Lung (tissue), 12 donors: ENCODE data around the gene FEZ2. TPM values are rescaled to one million over a fixed set of nuclear protein-coding genes. Genes with fewer than 3 reads are reported as not detected.
A peak's percentile ranks its signal among the peaks of the same experiment; 100 is the strongest.

Experiments used
- ATAC-seq: fragments of 200-7000 bp; cut with Tn5 transposase; one replicate; pipeline ENCODE4 v1.9.1; 2020; ENCODE audit warnings: moderate number of reproducible peaks; ENCODE audit not compliant: insufficient read depth, low FRiP score
- DNase-seq, 3 donors: peaks; one replicate each; pipeline ENCODE4 v3.0.0-alpha.2; 2013 to 2017
- H3K27ac ChIP-seq, 2 donors: one replicate each; pipeline ENCODE4 v1.5.1; 2013; ENCODE audit warnings: mild to moderate bottlenecking in 2 of 2, moderate library complexity in 2 of 2, control low read depth in 1 of 2, inconsistent platforms in 1 of 2, low read depth in 1 of 2, low read length in 1 of 2
- H3K27me3 ChIP-seq, 3 donors: one replicate each; pipeline ENCODE4 v1.5.1; 2013; ENCODE audit warnings: low read length in 2 of 3; ENCODE audit not compliant: control insufficient read depth in 3 of 3, insufficient read depth in 3 of 3
- H3K36me3 ChIP-seq, 4 donors: one replicate each; pipeline ENCODE4 v1.5.1; 2013; ENCODE audit warnings: low read length in 4 of 4, mild to moderate bottlenecking in 1 of 4, moderate library complexity in 1 of 4; ENCODE audit not compliant: control insufficient read depth in 4 of 4, insufficient read depth in 4 of 4
- H3K4me1 ChIP-seq, 5 donors: one replicate each; pipeline ENCODE4 v1.5.1; 2013; ENCODE audit warnings: low read length in 5 of 5, mild to moderate bottlenecking in 2 of 5, moderate library complexity in 1 of 5; ENCODE audit not compliant: control insufficient read depth in 5 of 5, insufficient read depth in 5 of 5
- H3K4me3 ChIP-seq: one replicate; pipeline ENCODE4 v1.5.1; 2013; ENCODE audit warnings: mild to moderate bottlenecking, control low read depth, moderate library complexity
- H3K9ac ChIP-seq, 2 donors: one replicate each; pipeline ENCODE4 v1.5.1; 2013; ENCODE audit warnings: low read length in 2 of 2, control low read depth in 1 of 2; ENCODE audit not compliant: insufficient read depth in 1 of 2
- H3K9me3 ChIP-seq, 4 donors: one replicate each; pipeline ENCODE4 v1.5.1; 2013; ENCODE audit warnings: low read length in 3 of 4, mild to moderate bottlenecking in 1 of 4, moderate library complexity in 1 of 4; ENCODE audit not compliant: control insufficient read depth in 4 of 4, insufficient read depth in 3 of 4
- CTCF ChIP-seq: IDR thresholded peaks from 2 replicates; pipeline ENCODE4 v1.5.1; 2012; ENCODE audit warnings: mild to moderate bottlenecking; ENCODE audit errors: control extremely low read depth, extremely low read depth
- WGBS, 2 donors: extraction: QIAGEN DNeasy Blood & Tissue Kit; methylation state at CpG; one replicate each; pipeline ENCODE4 v1.1.7; 2013; 5-methylcytosine and 5-hydroxymethylcytosine counted together
- polyA plus RNA-seq, 2 donors: library from polyadenylated mRNA; stranded (reverse); fragments of 200-250 nt; gene quantifications; one replicate each; pipeline ENCODE4 v1.2.1, GENCODE V29; 2013
- total RNA-seq, 2 donors: library from RNA; depleted of rRNA in 1 of 2; stranded (reverse); fragments of >200 nt in 1 of 2; gene quantifications; one replicate each; pipeline ENCODE4 v1.2.1, GENCODE V29; 2014 to 2021
- donor health status: control.
- donor health status: control.
- donor health status: Bipolar disorder and iron deficiency.
- donor health status: healthy.
- donor health status: DM: yes; HTN: yes; CAD: no.

FEZ2 gene
- total and polyA plus RNA-seq, 4 donors, result 17.6 to 62.9 (median 31.5) TPM

- no peaks in the 10 kb centered on the region for H3K9me3 ChIP-seq
- H3K36me3 ChIP-seq, result peaks cover 6 to 38% (median 33%) of the 10 kb centered on the region in 4 donors
- 92 to 97% methylated on average over 2 of the region's 2 CpGs for WGBS, 2 donors
- DNase-seq, result no peak
- TF ChIP-seq CTCF, result no peak
- H3K4me1 ChIP-seq, result no peaks in the 10 kb centered on the region
- no peak for ATAC-seq
- H3K9ac ChIP-seq, result no peak overlapping the region
- H3K27me3 ChIP-seq, result no peaks in the 10 kb centered on the region
- no peak overlapping the region for H3K4me3 ChIP-seq
- peak overlapping the region in 1 of 2 donors; percentile 18 for H3K27ac ChIP-seq
Measured at GRCh38 chr2:36513661-36514060, 84.3 kb downstream of the FEZ2 start.

GRCh38 chr2:36512705-36513104, 85.3 kb downstream of the FEZ2 start:
- DNase-seq (no peak), ATAC-seq (no peak)
- WGBS, 2 donors, result 88 to 90% methylated on average over 3 of the region's 3 CpGs
- TF ChIP-seq CTCF, result no peak
- no peak overlapping the region for H3K4me3 ChIP-seq
- H3K36me3 ChIP-seq, result peaks cover 5 to 38% (median 32%) of the 10 kb centered on the region in 4 donors
- H3K27me3 ChIP-seq, result no peaks in the 10 kb centered on the region
- H3K9ac ChIP-seq, result no peak overlapping the region
- H3K27ac ChIP-seq, result no peak overlapping the region
- H3K9me3 ChIP-seq, result no peaks in the 10 kb centered on the region
- no peaks in the 10 kb centered on the region for H3K4me1 ChIP-seq

- DNase-seq, result no peak
- no peak for ATAC-seq
- no peak for TF ChIP-seq CTCF
- Histone ChIP-seq H3K9ac (no peak overlapping the region), H3K4me1 (no peaks in the 10 kb centered on the region), H3K36me3 (peaks cover 0 to 34% (median 28%) of the 10 kb centered on the region in 4 donors), H3K27ac (no peak overlapping the region), H3K27me3 (no peaks in the 10 kb centered on the region), H3K9me3 (no peaks in the 10 kb centered on the region), H3K4me3 (no peak overlapping the region)
- 76 to 88% methylated on average over 9 of the region's 9 CpGs for WGBS, 2 donors
Measured at GRCh38 chr2:36511858-36512603, 85.9 kb downstream of the FEZ2 start.

GRCh38 chr2:36509075-36509474, 88.9 kb downstream of the FEZ2 start:
- no peaks in the 10 kb centered on the region for H3K27me3 ChIP-seq
- peaks cover 0 to 27% (median 21%) of the 10 kb centered on the region in 4 donors for H3K36me3 ChIP-seq
- no peak overlapping the region for H3K4me3 ChIP-seq
- H3K4me1 ChIP-seq, result no peaks in the 10 kb centered on the region
- H3K27ac ChIP-seq, result no peak overlapping the region
- TF ChIP-seq CTCF, result no peak
- WGBS, 2 donors, result 96 to 98% methylated on average over 6 of the region's 6 CpGs
- H3K9me3 ChIP-seq, result no peaks in the 10 kb centered on the region
- no peak overlapping the region for H3K9ac ChIP-seq
- no peak for ATAC-seq
- DNase-seq, result no peak
